MCF 10A (cell line): ENCODE results near the gene RIGI. TPM values are rescaled to one million over a fixed set of nuclear protein-coding genes. Genes with fewer than 3 reads are reported as not detected.

ENCODE experiments used
- BruUV-seq: library from RNA; stranded (reverse); fragments of 400-500 nt; replicated peaks from 2 replicates; lab custom pipeline; 2021; lab: Mats Ljungman, UMichigan
- CTCF ChIA-PET: fragments of 300-600 bp; sonication (Branson Sonifier 250); formaldehyde crosslinking; extraction: SDS; loops from one replicate; lab custom pipeline; 2021; ENCODE audit warnings: antibody characterized with exemption, inconsistent platforms; lab: Yijun Ruan, JAX
- POLR2A ChIA-PET: fragments of 300-600, 350-650 bp; sonication (Branson Sonifier 250); formaldehyde crosslinking; extraction: SDS; loops from one replicate; lab custom pipeline; 2020; ENCODE audit warnings: antibody characterized with exemption, inconsistent platforms; lab: Yijun Ruan, JAX
- DNase-seq: peaks from one replicate; pipeline ENCODE4 v3.0.0-alpha.2; 2018; ENCODE audit not compliant: unreplicated experiment
- H3K27ac Mint-ChIP-seq: one replicate; pipeline ENCODE4 v1.8.0; 2022; ENCODE audit warnings: mild to moderate bottlenecking, low read depth, mixed read lengths; ENCODE audit not compliant: unreplicated experiment
- H3K27me3 Mint-ChIP-seq: one replicate; pipeline ENCODE4 v1.8.0; 2022; ENCODE audit warnings: mixed read lengths; ENCODE audit not compliant: insufficient read depth, unreplicated experiment
- H3K36me3 Mint-ChIP-seq: one replicate; pipeline ENCODE4 v1.8.0; 2022; ENCODE audit warnings: mild to moderate bottlenecking, moderate library complexity, mixed read lengths; ENCODE audit not compliant: insufficient read depth, unreplicated experiment
- H3K4me1 Mint-ChIP-seq: one replicate; pipeline ENCODE4 v1.8.0; 2022; ENCODE audit warnings: mixed read lengths; ENCODE audit not compliant: insufficient read depth, unreplicated experiment
- H3K4me3 Mint-ChIP-seq: one replicate; pipeline ENCODE4 v1.8.0; 2022; ENCODE audit warnings: mild to moderate bottlenecking, moderate library complexity, mixed read lengths; ENCODE audit not compliant: unreplicated experiment
- H3K9me3 Mint-ChIP-seq: one replicate; pipeline ENCODE4 v1.8.0; 2022; ENCODE audit warnings: mixed read lengths; ENCODE audit not compliant: unreplicated experiment
- CTCF ChIP-seq: fragments of 200-600 bp; IDR thresholded peaks from one replicate; pipeline ENCODE4 v1.8.0; 2022; ENCODE audit warnings: antibody characterized with exemption, mild to moderate bottlenecking; ENCODE audit not compliant: unreplicated experiment
- intact Hi-C: fragments of 100-400 bp; cut with micrococcal nuclease; formaldehyde crosslinking; loops from 2 replicates; pipeline ENCODE4 v1.14.1; 2022
- total RNA-seq: library from RNA; stranded (reverse); gene quantifications from 2 replicates; pipeline ENCODE4 v1.2.3, GENCODE V29; 2022

The RIGI gene
- total RNA-seq, 1 experiment from 2014 or later, result 3.2 TPM

GRCh38 chr9:32543047-32543446, 17.1 kb upstream of the RIGI start:
- no peak for TF ChIP-seq CTCF
- no peak overlapping the region for H3K27ac Mint-ChIP-seq
- no peaks in the 10 kb centered on the region for H3K9me3 Mint-ChIP-seq
- BruUV-seq, result no TSS peak
- CTCF ChIA-PET, result interaction anchor here (1.2 to 2.0 kb wide), 3 partner anchors 16 to 164 kb away, joined by 4 to 8 read pairs (median 5); no protein-coding TSS in a partner anchor
- H3K4me1 Mint-ChIP-seq, result no peaks in the 10 kb centered on the region
- intact Hi-C loops, result no loop called here
- H3K4me3 Mint-ChIP-seq, result no peak overlapping the region
- DNase-seq, result no peak
- H3K27me3 Mint-ChIP-seq, result no peaks in the 10 kb centered on the region
- H3K36me3 Mint-ChIP-seq, result peaks cover 64% of the 10 kb centered on the region
- POLR2A ChIA-PET, result interaction anchor here (1.0 to 2.7 kb wide), 3 partner anchors 8 to 18 kb away, joined by 3 to 8 read pairs (median 4); partner anchors contain the start of gene RIGI

GRCh38 chr9:32533816-32534215, 7.8 kb upstream of the RIGI start:
- ChIA-PET POLR2A (interaction anchor here (0.7 kb wide), 1 partner anchor 305 kb away, joined by 3 read pairs; no protein-coding TSS in a partner anchor), CTCF (interaction anchor here (0.7 to 1.5 kb wide), 6 partner anchors 8 to 434 kb away, joined by 3 to 8 read pairs (median 3); partner anchors contain the start of gene RIGI)
- no peaks in the 10 kb centered on the region for H3K27me3 Mint-ChIP-seq
- no peak overlapping the region for H3K4me3 Mint-ChIP-seq
- no peak for DNase-seq
- no peak for TF ChIP-seq CTCF
- H3K36me3 Mint-ChIP-seq, result peaks cover 11% of the 10 kb centered on the region
- no TSS peak for BruUV-seq
- H3K9me3 Mint-ChIP-seq, result no peaks in the 10 kb centered on the region
- peaks cover 10% of the 10 kb centered on the region for H3K4me1 Mint-ChIP-seq
- peak overlapping the region; percentile 30 for H3K27ac Mint-ChIP-seq
- intact Hi-C loops, result no loop called here

- no peak for DNase-seq
- H3K4me3 Mint-ChIP-seq, result no peak overlapping the region
- H3K9me3 Mint-ChIP-seq, result no peaks in the 10 kb centered on the region
- BruUV-seq, result no TSS peak
- H3K4me1 Mint-ChIP-seq, result peaks cover 10% of the 10 kb centered on the region
- H3K27me3 Mint-ChIP-seq, result no peaks in the 10 kb centered on the region
- TF ChIP-seq CTCF, result no peak
- peak overlapping the region; percentile 30 for H3K27ac Mint-ChIP-seq
- intact Hi-C loops, result no loop called here
- ChIA-PET CTCF (interaction anchor here (0.8 to 1.5 kb wide), 2 partner anchors 24 to 154 kb away, joined by 3 to 8 read pairs; no protein-coding TSS in a partner anchor), POLR2A (interaction anchor here (0.6 kb wide), 1 partner anchor 132 kb away, joined by 3 read pairs; no protein-coding TSS in a partner anchor)
- H3K36me3 Mint-ChIP-seq, result peaks cover 9% of the 10 kb centered on the region
These were observed 7.3 kb upstream of the RIGI start for GRCh38 chr9:32533336-32533735.

- no peak for DNase-seq
- CTCF ChIA-PET, result interaction anchor here (0.6 to 4.1 kb wide), 24 partner anchors 12 to 647 kb away, joined by 3 to 84 read pairs (median 4); partner anchors contain the start of genes ACO1 and SMIM27
- H3K36me3 Mint-ChIP-seq, result no peaks in the 10 kb centered on the region
- POLR2A ChIA-PET, result interaction anchor here (0.6 to 4.5 kb wide), 16 partner anchors 9 to 442 kb away, joined by 3 to 74 read pairs (median 4); partner anchors contain the start of genes ACO1, NDUFB6, SMIM27 and TOPORS
- no peaks in the 10 kb centered on the region for H3K9me3 Mint-ChIP-seq
- H3K27me3 Mint-ChIP-seq, result no peaks in the 10 kb centered on the region
- peak overlapping the region; percentile 82 for H3K4me3 Mint-ChIP-seq
- TF ChIP-seq CTCF, result no peak
- H3K27ac Mint-ChIP-seq, result peak overlapping the region; percentile 62
- intact Hi-C loops, result loop anchor here (1.0 kb wide), 4 partner anchors 24 to 147 kb away; no protein-coding TSS in a partner anchor
- no TSS peak for BruUV-seq
- peaks cover 30% of the 10 kb centered on the region for H3K4me1 Mint-ChIP-seq
These were observed 682 bp upstream of the RIGI start for GRCh38 chr9:32526707-32527048.
